Caki2 (cell line): ENCODE measurements around the gene IGFBP6. TPM values are rescaled to one million over a fixed set of nuclear protein-coding genes. Genes with fewer than 3 reads are reported as not detected.

ENCODE experiments used
- DNase-seq: peaks from one replicate; pipeline ENCODE4 v3.0.0-alpha.2; 2015; ENCODE audit warnings: low read depth
- in situ Hi-C: cut with HindIII; loops from 2 replicates; pipeline ENCODE4 v1.10.0; 2016; ENCODE audit warnings: low sequenced_read_pairs, low pct_unique_long_range_greater_than_20kb, mixed read lengths
- total RNA-seq: library from RNA; depleted of rRNA; stranded (reverse); fragments of >200 nt; shearing (Covaris generic); gene quantifications from 2 replicates; pipeline ENCODE4 v1.2.3, GENCODE V29; 2014; ENCODE audit warnings: low replicate concordance

Gene IGFBP6
- total RNA-seq, 1 experiment from 2014 or later, result 265 TPM

- in situ Hi-C loops, result no loop called here
- no peak for DNase-seq
These were observed 29.3 kb upstream of the IGFBP6 start for GRCh38 chr12:53067993-53068770.

GRCh38 chr12:53068811-53069585, 28.5 kb upstream of the IGFBP6 start:
- no peak for DNase-seq
- in situ Hi-C loops, result no loop called here

- in situ Hi-C loops, result no loop called here
These were observed 27.7 kb upstream of the IGFBP6 start for GRCh38 chr12:53069621-53070410.

GRCh38 chr12:53070877-53071492, 26.5 kb upstream of the IGFBP6 start:
- DNase-seq, result no peak
- in situ Hi-C loops, result no loop called here

More at GRCh38 chr12:53069621-53070410, 27.7 kb upstream of the IGFBP6 start:
- DNase-seq, result no peak

GRCh38 chr12:53071591-53072551, 25.6 kb upstream of the IGFBP6 start:
- DNase-seq, result no peak
- in situ Hi-C loops, result no loop called here

GRCh38 chr12:53073881-53074280, 23.6 kb upstream of the IGFBP6 start:
- DNase-seq, result no peak
- in situ Hi-C loops, result no loop called here

- in situ Hi-C loops, result no loop called here
- no peak for DNase-seq
These were observed 23.0 kb upstream of the IGFBP6 start for GRCh38 chr12:53074283-53074998.

- in situ Hi-C loops, result no loop called here
These were observed 22.5 kb upstream of the IGFBP6 start for GRCh38 chr12:53074999-53075370.

GRCh38 chr12:53076461-53076860, 21.0 kb upstream of the IGFBP6 start:
- in situ Hi-C loops, result no loop called here
- no peak for DNase-seq

More at GRCh38 chr12:53074999-53075370, 22.5 kb upstream of the IGFBP6 start:
- DNase-seq, result no peak

GRCh38 chr12:53077030-53077429, 20.4 kb upstream of the IGFBP6 start:
- no peak for DNase-seq

GRCh38 chr12:53078425-53079225, 18.8 kb upstream of the IGFBP6 start:
- DNase-seq, result no peak
- in situ Hi-C loops, result no loop called here

More at GRCh38 chr12:53077030-53077429, 20.4 kb upstream of the IGFBP6 start:
- in situ Hi-C loops, result no loop called here

- in situ Hi-C loops, result no loop called here
- peak; percentile 100 for DNase-seq
These were observed 18.0 kb upstream of the IGFBP6 start, which contains the start of gene SPRYD3 for GRCh38 chr12:53079226-53080117. Gene SPRYD3, minus strand, starts transcription at chr12:53079390. Its CDS starts 57 bp downstream, at chr12:53079333.

GRCh38 chr12:53082637-53083175, 14.8 kb upstream of the IGFBP6 start:
- in situ Hi-C loops, result no loop called here

GRCh38 chr12:53086361-53086760, 11.1 kb upstream of the IGFBP6 start:
- in situ Hi-C loops, result no loop called here
- DNase-seq, result no peak

More at GRCh38 chr12:53082637-53083175, 14.8 kb upstream of the IGFBP6 start:
- no peak for DNase-seq

GRCh38 chr12:53090105-53090504, 7.4 kb upstream of the IGFBP6 start:
- no peak for DNase-seq
- in situ Hi-C loops, result no loop called here
